Stimulated activated CD8-positive, alpha-beta memory T cell treated with anti-CD3 and anti-CD28 coated beads, Interleukin-7, amount 100 ng/mL, for 1 hour (primary cell): Measurements from ENCODE around the gene RTN4RL2.
A peak's percentile ranks its signal among the peaks of the same experiment; 100 is the strongest.

Source experiments
- DNase-seq, 2 donors: peaks; one replicate each; pipeline ENCODE4 v3.0.0-alpha.2; 2020; ENCODE audit warnings: low read depth in 2 of 2

The RTN4RL2 gene

DNA sequence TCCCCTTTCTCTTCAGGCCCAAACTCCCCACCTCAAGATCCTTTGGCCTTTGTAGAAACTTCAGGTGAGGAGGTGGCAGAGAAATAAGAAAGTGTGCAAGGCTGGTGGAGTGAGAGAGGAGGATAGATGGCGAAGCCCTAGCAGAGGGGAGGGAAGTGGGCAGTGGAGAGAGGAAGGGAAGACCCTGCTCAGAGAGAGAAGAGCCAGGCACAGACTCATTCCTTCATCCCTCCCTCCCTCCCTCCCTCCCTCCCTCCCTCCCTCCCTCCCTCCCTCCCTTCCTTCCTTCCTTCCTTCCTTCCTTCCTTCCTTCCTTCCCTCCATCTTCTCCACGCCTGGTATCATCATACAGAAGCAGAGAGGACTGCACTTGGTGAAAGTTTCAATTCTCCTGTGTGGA, 21.0 kb downstream of the RTN4RL2 start:
- DNase-seq: no peak

DNA sequence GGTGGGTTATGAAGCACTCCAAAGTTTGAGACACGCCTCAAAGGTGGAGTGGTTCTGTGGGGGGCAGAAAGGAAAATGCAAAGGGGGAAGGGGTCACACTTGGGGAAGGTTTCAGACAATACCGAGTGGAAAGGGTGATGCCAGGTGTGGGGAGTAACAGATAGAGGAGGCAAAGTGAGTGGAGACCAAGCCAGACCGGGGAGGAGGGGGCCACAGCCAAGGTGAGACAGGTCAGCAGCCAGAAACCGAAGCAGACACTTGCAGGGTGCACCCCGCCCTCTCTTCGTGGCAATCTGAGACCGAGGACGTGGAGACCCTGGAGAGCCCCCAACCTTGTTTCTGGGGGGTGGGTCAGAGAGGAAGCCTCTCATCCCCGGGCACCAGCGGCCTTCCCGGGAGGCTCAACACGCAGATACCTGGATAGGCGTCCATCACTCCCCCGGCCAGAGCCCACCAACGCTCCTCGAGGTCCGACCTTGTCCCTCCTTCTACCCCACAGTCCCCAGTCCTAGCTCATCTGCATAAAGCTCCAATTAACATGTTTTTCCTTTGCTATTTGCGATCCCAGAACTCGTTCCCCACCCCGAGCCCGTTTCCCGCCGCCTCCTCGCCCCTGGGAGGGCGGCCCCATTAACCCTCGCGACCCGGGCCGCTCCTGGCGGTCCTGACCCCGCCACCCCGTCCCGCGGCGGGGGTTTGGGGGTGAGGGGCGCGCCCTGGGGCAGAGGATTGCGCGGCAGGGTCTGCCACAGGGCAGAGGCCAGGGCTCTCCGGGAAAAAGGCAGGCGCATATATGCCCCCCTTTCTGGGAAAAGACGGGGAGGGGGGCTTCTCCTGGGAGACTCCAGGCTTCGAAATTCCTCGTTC, 21.8 kb downstream of the RTN4RL2 start:
- DNase-seq: no peak

DNA sequence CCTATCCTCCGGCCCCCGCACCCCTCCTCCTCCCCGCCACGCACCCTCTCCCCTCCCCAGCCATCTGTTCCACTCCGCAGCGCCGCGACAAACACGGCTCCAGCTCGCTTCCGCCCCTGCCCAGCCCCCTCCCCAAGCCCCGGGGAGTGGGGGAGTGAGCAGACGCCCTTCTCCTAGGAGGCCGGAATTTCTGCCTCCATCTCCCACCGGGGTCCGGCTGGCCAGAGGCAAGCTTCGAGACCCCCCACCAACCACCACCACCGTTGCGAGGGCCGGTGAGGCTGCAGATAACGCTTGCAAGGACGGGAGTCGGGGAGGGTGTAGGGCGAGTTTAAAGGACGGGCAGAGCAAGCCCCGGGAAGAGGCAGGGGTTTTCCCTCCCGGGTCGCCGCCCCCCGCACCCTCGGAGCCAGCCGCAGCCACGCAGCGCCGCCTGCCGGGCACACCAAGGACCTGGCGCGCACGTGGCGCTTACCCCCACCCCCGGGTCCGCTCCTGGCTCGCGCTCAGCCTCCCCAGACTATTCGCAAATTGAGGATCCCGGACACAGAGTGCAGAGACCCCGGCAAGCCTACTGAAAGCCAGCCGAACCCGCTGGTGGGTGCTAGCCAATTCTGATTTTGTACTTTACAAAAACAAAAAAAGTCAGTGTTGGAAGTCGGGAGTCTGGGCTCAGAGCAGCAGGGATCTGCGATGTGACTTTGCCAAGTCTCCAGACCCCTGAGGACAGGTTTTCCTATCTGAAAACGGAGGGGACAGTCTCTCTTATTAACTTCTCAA, 22.6 kb downstream of the RTN4RL2 start:
- no peak for DNase-seq

DNA sequence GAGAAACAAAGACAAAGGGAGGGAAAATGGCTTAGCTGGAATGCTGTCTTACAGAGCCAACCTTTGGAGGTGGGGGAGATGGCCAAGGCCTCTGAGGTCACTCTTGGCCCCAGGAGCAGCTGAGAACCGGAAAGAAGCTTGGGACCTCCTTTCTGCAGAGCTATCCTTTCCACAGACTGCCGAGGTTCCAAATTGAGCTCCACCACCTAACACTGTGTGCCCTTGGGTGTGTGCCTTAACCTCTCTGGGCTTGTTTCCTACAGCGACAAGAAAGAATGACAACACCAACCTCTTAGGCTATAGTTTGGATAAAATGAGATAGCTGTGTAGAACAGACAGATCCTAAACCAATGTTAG, 23.2 kb downstream of the RTN4RL2 start:
- DNase-seq: no peak

DNA sequence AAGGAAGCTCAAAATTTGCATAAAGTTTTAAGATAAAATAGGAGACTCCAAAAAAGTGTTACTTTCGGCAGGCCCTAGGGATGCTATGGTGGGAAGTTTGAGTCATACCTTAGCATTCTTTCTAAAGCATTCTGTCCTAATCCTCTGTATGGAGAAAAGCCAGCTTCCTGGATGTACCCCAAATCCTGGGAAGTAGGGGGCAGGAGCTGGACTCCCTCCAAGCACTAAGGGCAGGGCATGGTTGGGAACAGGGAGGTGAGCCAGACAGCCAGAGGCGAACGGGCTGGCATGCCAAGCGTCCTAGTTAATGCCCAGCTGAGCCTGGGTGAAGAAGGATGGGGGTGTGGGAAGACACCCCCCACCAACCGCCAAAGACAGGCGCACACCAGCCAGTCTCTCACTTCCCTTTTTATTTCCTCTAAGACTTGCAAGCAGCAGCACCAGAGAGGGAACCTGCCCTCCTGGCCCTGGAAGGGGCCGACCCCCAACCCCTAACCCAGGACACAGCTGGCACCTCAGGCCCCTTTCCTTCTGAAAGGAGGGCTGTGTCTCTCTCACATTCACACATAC, 23.9 kb downstream of the RTN4RL2 start:
- no peak for DNase-seq

DNA sequence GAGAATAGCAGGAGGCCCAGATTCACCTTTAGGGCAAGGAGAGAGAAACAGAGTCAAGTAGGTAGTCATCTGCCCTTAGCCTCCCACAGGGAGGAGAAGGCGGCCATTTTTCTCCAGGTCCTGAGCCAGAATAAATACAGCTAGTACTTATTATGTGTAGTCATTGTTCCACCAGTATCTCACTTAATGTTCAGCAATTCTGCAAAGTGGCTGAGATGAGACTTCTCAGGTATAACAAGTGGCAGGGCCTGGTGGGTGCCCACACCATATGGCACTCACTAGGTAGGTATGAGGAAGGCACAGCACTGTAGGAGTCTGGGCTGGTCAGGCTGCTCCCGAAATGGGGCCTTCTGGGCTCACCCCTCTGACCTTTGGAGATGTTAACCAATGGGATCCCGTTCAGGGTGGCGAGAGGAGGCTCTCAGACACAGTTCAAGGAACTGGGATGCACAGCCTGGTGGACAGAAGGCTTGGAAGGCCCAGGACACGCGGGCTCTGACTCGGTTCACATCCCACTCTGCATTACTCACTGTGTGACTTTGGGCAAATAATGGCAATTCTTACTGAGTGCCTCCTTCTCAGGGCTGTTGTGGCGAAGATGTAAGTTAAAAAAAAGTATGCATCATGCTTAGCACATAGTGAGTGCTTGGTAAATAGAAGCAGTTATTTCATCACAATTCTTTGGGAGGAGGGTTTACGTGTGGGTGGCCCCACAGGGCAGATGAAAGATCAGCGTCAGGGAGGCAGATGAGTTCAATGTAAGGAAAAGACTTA, 25.1 kb downstream of the RTN4RL2 start:
- no peak for DNase-seq

DNA sequence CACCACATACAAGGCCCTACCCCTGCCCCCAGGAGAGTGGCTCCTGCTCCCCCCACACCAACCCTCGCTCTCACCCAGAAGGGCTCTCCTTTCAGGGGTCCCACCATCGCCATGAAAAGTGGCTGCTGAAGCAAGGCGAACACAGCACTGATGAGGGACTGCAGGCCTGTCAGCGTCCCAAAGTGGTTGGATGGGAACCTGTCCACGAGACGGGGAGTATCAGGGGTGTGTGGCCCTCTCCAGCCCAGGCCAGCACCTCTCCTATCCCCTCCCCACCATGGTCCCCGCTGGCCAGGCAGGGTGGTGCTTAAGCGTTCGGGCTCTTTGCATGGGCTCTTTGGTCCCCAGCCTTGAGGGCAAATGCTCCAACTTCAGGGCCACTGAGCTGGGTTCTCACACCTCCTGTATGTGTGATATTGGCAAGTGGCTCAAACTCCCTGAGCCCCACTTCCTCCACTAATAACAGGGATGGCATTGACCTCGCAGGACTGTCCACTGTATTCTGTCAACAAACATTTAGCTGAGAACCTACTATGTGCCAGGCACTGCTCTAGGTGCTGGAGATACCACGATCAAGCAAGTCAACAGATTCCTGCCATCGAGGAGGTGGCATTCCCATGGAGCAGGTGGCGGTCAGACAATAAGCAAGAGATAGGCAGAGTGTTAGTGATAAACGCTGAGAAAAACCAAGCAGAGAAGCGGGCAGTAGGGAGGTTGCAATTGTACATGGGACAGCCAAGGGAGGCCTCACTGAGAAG, 26.9 kb downstream of the RTN4RL2 start:
- no peak for DNase-seq

DNA sequence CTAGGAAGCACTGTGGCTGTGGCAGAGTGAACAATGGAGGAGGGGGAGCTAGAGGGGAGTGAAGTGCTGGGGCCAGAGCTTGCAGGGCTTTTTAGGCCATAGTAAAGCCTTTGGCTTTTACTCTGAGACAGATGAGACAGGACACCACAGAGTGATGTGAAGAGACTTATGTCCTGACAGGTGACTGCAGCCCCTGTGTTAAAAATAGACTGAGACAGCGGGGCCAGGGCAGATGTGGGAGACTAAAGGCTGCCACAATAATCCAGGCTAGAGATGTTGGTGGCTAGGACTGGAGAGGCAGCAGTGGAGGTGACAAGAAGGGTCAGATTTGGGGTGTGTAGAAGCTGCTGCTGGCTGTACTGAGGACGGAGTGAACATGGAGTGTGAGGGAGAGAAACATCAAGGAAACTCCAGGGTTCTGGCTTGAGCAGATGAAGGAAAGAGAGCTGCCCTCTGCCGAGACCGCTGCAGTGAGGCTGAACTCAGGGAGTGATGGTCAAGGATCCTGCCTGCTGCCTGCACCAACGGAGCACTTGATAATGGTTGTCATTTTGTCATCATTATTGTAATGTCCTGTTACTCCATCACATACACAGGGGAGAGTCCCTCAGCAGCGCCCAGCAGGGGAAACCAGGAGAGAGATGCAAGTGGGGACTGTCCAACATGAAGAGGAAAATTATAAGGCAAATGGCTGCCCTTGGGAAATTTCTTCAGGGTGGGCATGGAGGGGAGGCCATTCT, 27.8 kb downstream of the RTN4RL2 start:
- no peak for DNase-seq

DNA sequence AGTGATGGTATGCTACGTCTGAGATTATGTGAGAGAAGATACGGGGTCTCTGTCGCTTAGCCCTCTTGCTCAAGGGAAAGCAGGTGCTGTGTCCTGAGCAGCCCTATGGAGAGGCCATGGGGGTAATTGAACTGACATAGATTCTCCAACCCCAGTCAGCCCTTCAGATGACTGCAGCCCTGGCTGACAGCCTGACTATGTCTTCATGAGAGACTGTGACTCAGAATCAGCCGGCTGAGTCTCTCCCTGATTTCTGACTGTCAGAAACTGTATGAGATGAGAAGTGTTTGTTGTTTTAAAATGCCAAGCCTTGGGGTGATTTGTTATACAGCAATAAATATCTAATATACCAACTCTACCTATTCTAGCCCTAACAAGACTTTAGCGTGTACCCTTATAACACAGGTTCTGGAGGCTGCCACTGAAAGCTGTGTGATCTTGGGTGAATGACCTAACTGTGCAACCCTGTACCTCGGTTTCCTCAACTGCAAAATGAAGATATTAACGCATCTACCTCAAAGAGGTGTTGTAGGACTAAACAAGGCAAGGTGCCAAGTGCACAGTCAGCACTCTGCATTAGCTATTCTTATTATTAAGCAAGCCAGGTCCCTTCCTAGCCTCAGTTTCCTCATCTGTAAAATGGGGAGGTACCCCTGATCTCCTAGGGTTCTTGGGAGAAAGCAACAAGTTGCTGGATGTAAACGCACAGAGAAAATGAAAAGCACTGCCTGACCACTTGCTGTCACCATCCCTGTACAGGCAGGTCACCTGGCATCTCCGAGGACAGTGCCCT, 30.3 kb downstream of the RTN4RL2 start:
- no peak for DNase-seq

DNA sequence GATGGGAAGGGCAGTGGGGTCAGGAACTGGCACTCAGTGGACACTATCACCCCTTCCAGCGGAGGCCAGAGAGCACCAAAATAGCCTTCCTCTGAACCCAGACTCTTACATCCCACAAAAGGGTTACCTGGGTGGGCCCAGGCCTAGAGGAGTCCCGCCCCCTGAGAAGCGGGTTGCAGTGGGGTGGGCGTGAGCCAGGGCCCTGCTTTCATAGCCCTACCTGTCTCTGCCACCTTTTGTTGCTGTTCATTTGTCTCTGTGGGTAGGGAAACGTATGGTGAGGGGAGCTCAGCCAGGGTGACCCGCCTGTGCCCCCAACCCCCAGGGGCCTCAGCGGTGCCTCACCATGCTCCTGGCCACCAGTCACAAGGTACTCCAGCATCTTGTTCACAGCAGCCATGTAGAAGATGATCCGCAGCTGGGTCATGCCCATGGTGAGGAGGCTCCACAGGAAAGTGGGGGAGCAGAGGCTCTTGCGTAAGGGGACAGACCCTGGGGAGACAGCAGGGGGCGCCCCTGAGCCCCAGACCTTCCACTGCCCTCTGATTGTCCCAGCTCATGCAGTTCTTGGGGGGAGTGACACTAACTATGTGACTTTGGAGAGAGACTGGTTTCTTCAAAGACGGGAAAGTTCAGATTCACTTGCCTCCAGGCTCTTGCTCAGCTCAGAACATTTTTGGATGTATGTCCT, 31.2 kb downstream of the RTN4RL2 start:
- no peak for DNase-seq

DNA sequence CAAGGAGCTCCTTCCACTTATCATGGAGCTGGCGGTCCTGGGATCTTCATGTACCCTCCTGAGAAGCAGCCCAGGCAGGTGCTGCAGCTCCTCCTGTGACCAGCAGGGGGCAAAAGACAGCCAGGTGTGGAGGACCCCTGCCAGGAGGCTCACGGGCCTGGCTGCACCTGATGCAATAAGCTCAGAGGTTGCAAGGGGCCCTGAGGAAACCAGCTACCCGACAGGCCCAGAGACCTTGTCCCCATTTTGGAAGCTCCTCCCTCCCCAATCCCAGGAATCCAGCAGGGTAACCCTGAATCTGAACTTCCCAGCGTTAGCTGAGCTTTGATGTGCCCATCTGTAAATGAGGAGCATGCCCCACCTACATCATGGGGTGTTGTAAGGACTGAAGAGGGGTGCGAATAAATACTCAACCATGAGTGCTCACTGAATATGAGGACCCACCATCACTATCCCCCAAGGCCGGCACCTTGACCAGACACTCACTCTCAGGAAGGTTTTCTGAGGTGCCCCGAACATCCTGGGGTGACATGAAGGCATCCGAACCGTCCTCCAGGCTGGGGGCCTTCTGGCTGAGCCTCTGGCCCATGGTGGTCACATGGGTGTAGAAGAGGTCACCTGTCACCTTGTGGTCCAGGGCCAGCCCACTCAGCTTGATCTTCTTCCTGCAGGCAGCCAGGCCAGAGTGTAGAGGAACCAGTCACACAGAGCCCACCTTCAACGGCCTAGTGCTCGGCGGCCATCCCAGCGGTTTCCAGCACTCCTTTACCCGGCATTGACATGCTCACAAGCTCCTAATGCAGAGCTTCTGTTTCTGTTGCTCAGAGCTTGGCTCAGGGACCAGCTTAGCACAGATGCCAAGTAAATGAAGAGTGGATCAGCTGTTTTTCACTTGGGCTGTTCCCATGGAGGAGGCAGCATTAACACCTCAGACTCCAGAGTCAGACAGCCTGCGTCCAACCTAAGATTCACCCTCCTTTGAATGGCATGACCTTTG, 33.5 kb downstream of the RTN4RL2 start:
- peak; percentile 53 to 64 for DNase-seq

DNA sequence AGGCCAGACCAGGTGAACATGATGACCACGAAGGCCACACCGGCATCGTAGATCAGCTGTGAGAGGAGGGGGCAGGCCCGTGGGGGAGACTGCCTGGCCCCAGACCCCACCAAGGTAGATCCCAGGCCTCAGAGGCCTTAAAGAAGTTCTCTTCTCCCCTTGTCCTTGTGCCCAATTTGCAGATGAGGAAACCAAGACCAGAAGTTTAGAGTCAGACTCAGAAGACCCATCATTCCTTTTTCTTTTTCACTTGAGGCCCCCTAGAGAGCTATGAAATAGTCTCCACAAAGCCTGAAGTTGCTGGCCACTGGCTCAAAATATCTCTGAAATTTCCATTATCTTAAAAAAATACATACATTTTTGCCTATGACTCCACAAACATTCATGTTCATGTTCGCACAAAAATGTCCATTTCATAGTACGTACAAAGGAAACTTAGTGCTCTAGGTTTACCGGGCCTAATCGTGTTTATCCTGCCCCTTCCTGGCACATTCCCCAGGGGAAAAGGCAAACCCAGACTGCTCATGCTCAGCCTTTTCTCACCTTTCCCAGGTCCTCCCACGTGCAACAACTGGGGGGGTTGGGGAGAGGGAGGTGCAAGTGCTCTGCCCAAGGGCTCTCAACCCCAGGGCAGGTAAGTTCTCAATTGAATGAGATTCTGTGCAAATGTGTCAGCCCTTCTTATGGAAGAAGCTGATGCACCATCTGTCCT, 35.9 kb downstream of the RTN4RL2 start:
- DNase-seq: no peak

DNA sequence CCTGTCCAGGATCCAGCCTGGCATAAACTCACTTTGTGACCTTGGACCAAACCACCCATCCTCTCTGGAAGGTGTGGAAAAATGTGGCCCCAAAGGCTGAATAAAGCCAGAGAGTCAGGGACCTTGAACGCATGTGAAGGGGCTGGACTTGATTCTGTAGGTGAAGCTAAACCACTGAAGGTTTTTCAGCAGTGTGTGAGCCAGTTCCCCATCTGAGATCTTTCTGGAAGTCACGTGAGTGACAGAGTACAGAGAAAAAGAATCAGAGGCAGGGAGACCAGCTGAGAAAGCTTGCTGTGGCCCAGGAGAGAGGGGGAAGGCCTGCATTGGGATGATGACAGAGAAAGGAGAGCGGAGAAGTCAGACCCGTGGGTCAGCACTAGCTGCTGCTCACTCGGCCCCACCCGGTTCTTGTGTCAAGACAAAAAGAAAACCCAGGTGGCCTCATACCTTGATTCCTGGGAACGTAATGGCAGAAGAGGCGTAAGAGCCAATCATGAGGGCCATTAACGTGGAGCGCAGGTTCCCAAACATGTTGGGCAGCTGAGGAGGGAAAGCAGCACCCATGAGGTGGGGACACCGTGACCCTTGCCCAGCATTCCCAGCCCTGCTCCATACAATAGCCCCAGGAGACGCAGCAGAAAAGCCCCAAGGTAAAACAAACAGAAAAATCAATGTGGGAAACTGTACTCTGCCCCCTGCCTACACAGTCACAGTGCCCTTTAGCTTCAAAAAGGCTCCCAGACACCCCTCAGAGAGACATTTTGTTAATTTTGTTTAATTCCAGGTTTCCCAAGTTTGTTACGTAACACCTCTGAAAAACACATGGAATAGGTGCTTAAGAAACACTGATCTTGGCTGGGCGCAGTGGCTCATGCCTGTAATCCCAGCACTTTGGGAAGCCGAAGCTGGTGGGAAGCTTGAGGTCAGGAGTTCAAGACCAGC, 37.2 kb downstream of the RTN4RL2 start:
- no peak for DNase-seq

DNA sequence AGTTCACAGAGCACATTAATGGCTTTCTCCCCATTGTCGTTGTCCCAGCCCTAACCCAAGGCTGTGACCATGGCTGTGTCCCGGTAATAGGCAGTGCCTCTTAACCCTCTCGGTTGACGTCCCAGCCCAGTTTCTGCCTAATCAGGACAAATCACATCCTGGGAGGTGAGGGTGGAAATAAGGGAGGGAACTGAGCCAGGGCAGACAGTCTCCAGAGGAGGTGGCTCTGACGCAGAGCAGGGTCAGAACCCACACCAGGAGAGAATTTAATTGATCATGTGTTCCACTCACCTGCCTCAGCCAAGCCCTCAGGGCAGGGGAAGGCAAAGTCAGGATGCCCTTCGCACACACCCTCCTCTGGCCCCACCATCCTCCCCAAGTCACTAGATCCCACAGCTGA, 38.2 kb downstream of the RTN4RL2 start:
- no peak for DNase-seq

DNA sequence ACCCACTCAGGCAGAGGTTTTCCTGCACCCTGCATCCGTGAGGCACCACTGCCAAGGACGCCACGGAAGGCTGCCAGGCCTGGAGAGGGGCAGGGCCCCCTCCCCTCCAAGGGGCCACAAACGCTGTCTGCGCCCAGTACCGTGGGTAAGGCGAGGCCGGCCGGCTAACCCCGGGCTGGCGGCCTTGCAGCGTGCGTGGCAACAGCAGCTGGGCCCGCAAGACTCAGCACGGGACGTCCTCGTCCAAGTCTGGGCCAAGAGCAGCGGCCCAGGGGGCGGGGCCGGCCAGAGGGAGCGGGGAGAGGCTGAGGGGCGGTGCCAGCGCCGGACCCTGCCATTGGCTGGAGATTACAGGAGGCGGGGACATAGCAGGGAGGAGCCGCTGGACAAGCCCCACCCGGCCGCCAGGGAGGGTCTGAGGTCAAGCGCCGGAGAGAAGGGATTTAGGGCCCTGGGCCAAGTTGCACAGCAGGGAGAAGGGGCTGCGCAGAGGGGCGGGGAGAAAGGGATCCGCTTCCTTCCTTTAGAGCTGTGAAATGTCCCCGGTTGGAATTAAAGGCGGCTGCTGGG, 39.2 kb downstream of the RTN4RL2 start:
- DNase-seq: no peak

DNA sequence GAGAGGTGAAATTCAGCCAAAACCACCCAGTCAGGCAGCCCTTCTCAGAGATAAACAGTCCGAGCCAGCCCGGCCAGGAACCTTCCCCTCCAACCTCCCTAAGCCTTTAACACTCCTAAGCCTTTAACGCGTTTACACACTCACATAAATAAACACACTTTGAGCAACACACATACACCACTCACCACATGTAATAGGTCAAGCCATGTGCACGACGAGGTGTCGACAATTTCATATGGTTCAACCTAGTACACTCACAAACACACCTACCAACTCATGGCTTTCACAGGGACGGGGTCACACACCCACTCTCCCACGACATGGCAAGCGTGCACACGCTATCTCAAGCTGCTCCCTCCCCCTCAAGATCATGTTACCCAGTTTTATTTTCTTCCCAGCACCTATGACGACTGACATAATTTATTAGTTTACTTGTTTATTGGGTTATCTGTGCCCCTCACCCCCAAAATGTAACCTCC, 39.7 kb downstream of the RTN4RL2 start:
- DNase-seq: no peak
